M059J (cell line): ENCODE measurements around the gene TTLL8. TPM values are rescaled to one million over a fixed set of nuclear protein-coding genes. Genes with fewer than 3 reads are reported as not detected.

Source experiments
- total RNA-seq: library from RNA; depleted of rRNA; stranded (reverse); fragments of >200 nt; shearing (Covaris generic); gene quantifications from 2 replicates; pipeline ENCODE4 v1.2.3, GENCODE V29; 2014; rRNA removed

Gene TTLL8
- total RNA-seq, 1 experiment from 2014 or later, result not detected

Other genes starting within 250 kb of the TTLL8 start
- gene BRD1, start 230.4 kb downstream of the TTLL8 start, total RNA-seq, result 5.0 and 10.2 TPM in 2 replicates
- 3.8 and 7.1 TPM in 2 replicates for gene ZBED4, start 204.5 kb downstream of the TTLL8 start, total RNA-seq
- 11.0 and 26.2 TPM in 2 replicates for gene ALG12, start 139.9 kb downstream of the TTLL8 start, total RNA-seq
- 70.9 and 83.7 TPM in 2 replicates for gene CRELD2, start 139.7 kb downstream of the TTLL8 start, total RNA-seq
- gene PIM3, start 97.5 kb downstream of the TTLL8 start, total RNA-seq, result 20.4 and 44.2 TPM in 2 replicates
- not detected in 2 replicates for gene IL17REL, start 45.5 kb downstream of the TTLL8 start, total RNA-seq
- gene MLC1, start 27.1 kb upstream of the TTLL8 start, total RNA-seq, result 0.52 TPM in 1 of 2 replicates, not detected in the other
- 0.71 and 1.8 TPM in 2 replicates for gene MOV10L1, start 31.7 kb upstream of the TTLL8 start, total RNA-seq
- gene PANX2, start 112.4 kb upstream of the TTLL8 start, total RNA-seq, result 0.54 and 3.3 TPM in 2 replicates
- 9.7 and 15.1 TPM in 2 replicates for gene TRABD, start 127.6 kb upstream of the TTLL8 start, total RNA-seq
- 12.0 and 21.4 TPM in 2 replicates for gene SELENOO, start 142.7 kb upstream of the TTLL8 start, total RNA-seq
- gene TUBGCP6, start 186.7 kb upstream of the TTLL8 start, total RNA-seq, result 1.7 and 12.5 TPM in 2 replicates
- gene HDAC10, start 193.0 kb upstream of the TTLL8 start, total RNA-seq, result 5.4 and 12.3 TPM in 2 replicates
- 10.1 and 16.9 TPM in 2 replicates for gene MAPK12, start 203.4 kb upstream of the TTLL8 start, total RNA-seq
- 1.7 and 1.9 TPM in 2 replicates for gene MAPK11, start 212.1 kb upstream of the TTLL8 start, total RNA-seq
- gene PLXNB2, start 249.3 kb upstream of the TTLL8 start, total RNA-seq, result 44.4 and 59.5 TPM in 2 replicates